ENCODE measurements around the gene LDB2. TPM values are rescaled to one million over a fixed set of nuclear protein-coding genes. Genes with fewer than 3 reads are reported as not detected.

The LDB2 gene
- total and polyA plus RNA-seq, 2 donors (not counting 3 experiments of a cell fraction or from before 2014, with no cell fraction given), result 127 to 223 TPM

DNA sequence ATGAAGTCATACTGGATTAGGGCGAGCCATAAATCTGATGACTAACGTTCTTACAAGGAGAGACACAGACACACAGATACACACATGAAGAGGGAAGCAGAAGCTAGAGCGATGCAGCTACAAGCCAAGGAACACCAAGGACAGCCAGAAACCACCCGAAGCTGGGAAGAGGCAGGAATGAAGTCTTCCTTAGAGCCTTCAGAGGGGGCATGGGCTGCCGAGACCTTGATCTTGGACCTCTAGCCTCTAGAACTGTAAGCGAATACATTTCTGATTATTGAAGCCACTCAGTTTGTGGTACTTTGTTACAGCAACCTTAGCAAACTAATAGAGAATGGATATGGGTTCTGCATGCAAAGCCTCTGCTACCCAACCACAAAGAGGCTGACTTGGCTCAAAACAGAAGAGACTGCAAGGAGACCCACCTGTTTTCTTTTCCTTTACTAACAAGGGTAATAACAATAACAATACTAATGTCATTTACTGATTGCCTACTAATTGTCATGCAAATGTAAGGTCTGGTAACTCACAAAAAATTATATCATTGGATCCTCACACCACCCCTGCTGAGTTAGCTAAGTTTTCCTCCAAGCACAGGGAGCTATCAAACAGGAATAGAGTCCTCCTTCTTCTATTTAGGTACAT, 10.1 kb upstream of the LDB2 start:
- BruUV-seq (replicated peaks), result no TSS peak
- intact Hi-C loops (cut with micrococcal nuclease) (no loop called here), dilution Hi-C loops (cut with MboI; ENCODE audit: extremely low pct_ligation_motif_present, low sequenced_read_pairs) (no loop called here)
- no peak for TF ChIP-seq POLR2A (IDR thresholded peaks at IDR 0.05; ENCODE audit: low read depth, low read length)
- TF ChIP-seq GATA2 (IDR thresholded peaks at IDR 0.05; ENCODE audit: insufficient read depth, insufficient read length, low read depth, low read length), result no peak
- H2AFZ ChIP-seq (ENCODE audit: low read depth, low read length), result no peak overlapping the region
- no peaks in the 10 kb centered on the region for H3K9me1 ChIP-seq (replicated peaks; ENCODE audit: control insufficient read depth, extremely low read depth, insufficient read depth, low read length)
- no peak overlapping the region for H3K9ac ChIP-seq (replicated peaks; ENCODE audit: extremely low read depth, insufficient read depth, low read length)
- no peak for DNase-seq (ENCODE audit: low read depth, low spot score)
- POLR2A ChIA-PET, result no interaction called here
- CTCF ChIA-PET, result interaction anchor here (1.4 kb wide), 1 partner anchor 52 kb away, joined by 3 read pairs; no protein-coding TSS in a partner anchor
- H3K36me3 ChIP-seq (ENCODE audit: control insufficient read depth in 2 of 2, extremely low read depth in 1 of 2, insufficient read depth in 2 of 2, low read length in 2 of 2), result no peaks in the 10 kb centered on the region
- H3K4me2 ChIP-seq (ENCODE audit: insufficient read depth, low read length), result no peak overlapping the region
- H3K9me3 ChIP-seq (replicated peaks; ENCODE audit: control insufficient read depth, insufficient read depth, low read length), result no peaks in the 10 kb centered on the region
- H3K79me2 ChIP-seq (ENCODE audit: control insufficient read depth, insufficient read depth, low read length), result no peaks in the 10 kb centered on the region
- no peaks in the 10 kb centered on the region for H3K27me3 ChIP-seq (ENCODE audit: control insufficient read depth in 2 of 2, insufficient read depth in 2 of 2, low read length in 2 of 2)
- H3K4me1 ChIP-seq (ENCODE audit: control insufficient read depth, extremely low read depth, insufficient read depth, low read length), result peaks cover 9% of the 10 kb centered on the region
- no peak for FAIRE-seq
- H4K20me1 ChIP-seq (replicated peaks; ENCODE audit: control insufficient read depth, extremely low read depth, insufficient read depth, low read length), result no peaks in the 10 kb centered on the region
- no peak overlapping the region for H3K4me3 ChIP-seq (replicated peaks in 1 of 3; ENCODE audit: insufficient read depth in 1 of 3, low read depth in 1 of 3, low read length in 3 of 3)
- H3K27ac ChIP-seq (ENCODE audit: insufficient read depth, low read depth, low read length), result no peak overlapping the region

DNA sequence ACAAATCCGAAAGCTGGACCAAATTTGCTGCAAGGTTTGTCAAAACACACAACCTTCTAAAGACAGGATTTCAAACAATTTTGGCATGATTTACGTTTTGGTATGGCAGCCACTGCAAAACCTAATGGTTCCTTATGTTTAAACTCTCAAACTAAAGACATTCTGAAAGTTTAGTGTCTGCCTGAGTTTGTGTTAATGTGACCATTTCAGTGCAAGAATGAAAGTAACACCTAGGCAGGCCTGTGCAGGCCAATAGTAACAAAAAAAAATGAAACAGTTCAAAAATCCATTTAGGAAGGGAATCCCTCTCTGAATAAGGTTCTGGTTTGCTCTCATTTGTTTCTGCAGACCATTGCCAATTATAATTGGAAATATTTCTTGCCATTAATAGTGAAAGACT, 1.9 kb upstream of the LDB2 start:
- H3K36me3 ChIP-seq (ENCODE audit: control insufficient read depth in 2 of 2, extremely low read depth in 1 of 2, insufficient read depth in 2 of 2, low read length in 2 of 2), result no peaks in the 10 kb centered on the region
- no peaks in the 10 kb centered on the region for H3K27me3 ChIP-seq (ENCODE audit: control insufficient read depth in 2 of 2, insufficient read depth in 2 of 2, low read length in 2 of 2)
- H2AFZ ChIP-seq (ENCODE audit: low read depth, low read length), result no peak overlapping the region
- BruUV-seq (replicated peaks), result no TSS peak
- dilution Hi-C loops (cut with MboI; ENCODE audit: extremely low pct_ligation_motif_present, low sequenced_read_pairs), result no loop called here
- FAIRE-seq (no peak), DNase-seq (ENCODE audit: low read depth, low spot score) (no peak)
- H3K4me3 ChIP-seq (replicated peaks in 1 of 3; ENCODE audit: insufficient read depth in 1 of 3, low read depth in 1 of 3, low read length in 3 of 3), result no peak overlapping the region
- intact Hi-C loops (cut with micrococcal nuclease), result no loop called here
- no peaks in the 10 kb centered on the region for H3K9me1 ChIP-seq (replicated peaks; ENCODE audit: control insufficient read depth, extremely low read depth, insufficient read depth, low read length)
- ChIA-PET POLR2A (no interaction called here), CTCF (no interaction called here)
- no peaks in the 10 kb centered on the region for H4K20me1 ChIP-seq (replicated peaks; ENCODE audit: control insufficient read depth, extremely low read depth, insufficient read depth, low read length)
- no peak overlapping the region for H3K9ac ChIP-seq (replicated peaks; ENCODE audit: extremely low read depth, insufficient read depth, low read length)
- peaks cover 18% of the 10 kb centered on the region for H3K4me1 ChIP-seq (ENCODE audit: control insufficient read depth, extremely low read depth, insufficient read depth, low read length)
- H3K79me2 ChIP-seq (ENCODE audit: control insufficient read depth, insufficient read depth, low read length), result peaks cover 23% of the 10 kb centered on the region
- TF ChIP-seq FOS (IDR thresholded peaks at IDR 0.05; ENCODE audit: borderline replicate concordance, insufficient read depth, low read length) (no peak), POLR2A (IDR thresholded peaks at IDR 0.05; ENCODE audit: low read depth, low read length) (no peak), JUN (IDR thresholded peaks at IDR 0.05; ENCODE audit: borderline replicate concordance, insufficient read depth, insufficient read length, low read depth) (no peak), GATA2 (IDR thresholded peaks at IDR 0.05; ENCODE audit: insufficient read depth, insufficient read length, low read depth, low read length) (no peak), MYC (IDR thresholded peaks at IDR 0.05; ENCODE audit: low read depth, low read length) (no peak), POLR2AphosphoS5 (IDR thresholded peaks at IDR 0.05; ENCODE audit: insufficient read depth, low read depth, low read length) (no peak), EZH2 (IDR thresholded peaks at IDR 0.05; ENCODE audit: borderline replicate concordance, low read depth, low read length, severe bottlenecking) (no peak)
- TF ChIP-seq, protein P1, sequence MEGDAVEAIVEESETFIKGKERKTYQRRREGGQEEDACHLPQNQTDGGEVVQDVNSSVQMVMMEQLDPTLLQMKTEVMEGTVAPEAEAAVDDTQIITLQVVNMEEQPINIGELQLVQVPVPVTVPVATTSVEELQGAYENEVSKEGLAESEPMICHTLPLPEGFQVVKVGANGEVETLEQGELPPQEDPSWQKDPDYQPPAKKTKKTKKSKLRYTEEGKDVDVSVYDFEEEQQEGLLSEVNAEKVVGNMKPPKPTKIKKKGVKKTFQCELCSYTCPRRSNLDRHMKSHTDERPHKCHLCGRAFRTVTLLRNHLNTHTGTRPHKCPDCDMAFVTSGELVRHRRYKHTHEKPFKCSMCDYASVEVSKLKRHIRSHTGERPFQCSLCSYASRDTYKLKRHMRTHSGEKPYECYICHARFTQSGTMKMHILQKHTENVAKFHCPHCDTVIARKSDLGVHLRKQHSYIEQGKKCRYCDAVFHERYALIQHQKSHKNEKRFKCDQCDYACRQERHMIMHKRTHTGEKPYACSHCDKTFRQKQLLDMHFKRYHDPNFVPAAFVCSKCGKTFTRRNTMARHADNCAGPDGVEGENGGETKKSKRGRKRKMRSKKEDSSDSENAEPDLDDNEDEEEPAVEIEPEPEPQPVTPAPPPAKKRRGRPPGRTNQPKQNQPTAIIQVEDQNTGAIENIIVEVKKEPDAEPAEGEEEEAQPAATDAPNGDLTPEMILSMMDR (IDR thresholded peaks at IDR 0.05; ENCODE audit: extremely low read depth in 1 of 2, insufficient read depth in 1 of 2, low read depth in 1 of 2, low read length in 2 of 2), result no peak
- TF ChIP-seq, protein P2, sequence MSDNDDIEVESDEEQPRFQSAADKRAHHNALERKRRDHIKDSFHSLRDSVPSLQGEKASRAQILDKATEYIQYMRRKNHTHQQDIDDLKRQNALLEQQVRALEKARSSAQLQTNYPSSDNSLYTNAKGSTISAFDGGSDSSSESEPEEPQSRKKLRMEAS (IDR thresholded peaks at IDR 0.05; ENCODE audit: insufficient read depth, insufficient read length), result no peak
- H3K27ac ChIP-seq (ENCODE audit: insufficient read depth, low read depth, low read length), result no peak overlapping the region
- no peaks in the 10 kb centered on the region for H3K9me3 ChIP-seq (replicated peaks; ENCODE audit: control insufficient read depth, insufficient read depth, low read length)
- H3K4me2 ChIP-seq (ENCODE audit: insufficient read depth, low read length), result no peak overlapping the region
